ENCODE data around the gene ARL5A. TPM values are rescaled to one million over a fixed set of nuclear protein-coding genes. Genes with fewer than 3 reads are reported as not detected.

Gene ARL5A
- total RNA-seq, 2 experiments from 2014 or later, result 78.1 to 91.4 TPM

- no peaks in the 10 kb centered on the region for H4K20me1 ChIP-seq (ENCODE audit: insufficient read depth, low read length)
- intact Hi-C loops (cut with micrococcal nuclease; ENCODE audit: unreplicated experiment), result no loop called here
- H3K79me2 ChIP-seq (ENCODE audit: insufficient read depth, low read depth, low read length), result no peaks in the 10 kb centered on the region
- no peak overlapping the region for H3K4me3 ChIP-seq (ENCODE audit: low read depth, low read length, poor library complexity, severe bottlenecking)
- no TSS peak for BruUV-seq (replicated peaks)
- H3K9me3 ChIP-seq (ENCODE audit: low read length), result no peaks in the 10 kb centered on the region
- no peak for DNase-seq (ENCODE audit: low spot score)
- H3K4me1 ChIP-seq (ENCODE audit: insufficient read depth, low read length, poor library complexity, severe bottlenecking), result peaks cover 35% of the 10 kb centered on the region
- TF ChIP-seq EZH2phosphoT487 (IDR thresholded peaks at IDR 0.05; ENCODE audit: borderline replicate concordance, low read depth, low read length), result no peak
- TF ChIP-seq CTCF (conservative IDR thresholded peaks at IDR 0.05; ENCODE audit: low read length), result no peak
- peak overlapping the region; percentile 72 for H2AFZ ChIP-seq (ENCODE audit: low read length)
- peak overlapping the region; percentile 52 for H3K27ac ChIP-seq (ENCODE audit: low read depth, low read length, poor library complexity, severe bottlenecking)
- peaks cover 3% of the 10 kb centered on the region; the same call in 1 of the 2 replicates for H3K36me3 ChIP-seq (ENCODE audit: insufficient read depth, low read length)
- H3K4me2 ChIP-seq (ENCODE audit: low read length), result peak overlapping the region; percentile 48; the same call in 1 of the 2 replicates
- H3K9me2 ChIP-seq (ENCODE audit: insufficient read depth, low read length), result no peaks in the 10 kb centered on the region
- ChIA-PET POLR2A (interaction anchor here (0.6 to 1.6 kb wide), 3 partner anchors 13 to 39 kb away, joined by 4 read pairs; no protein-coding TSS in a partner anchor), CTCF (ENCODE audit: unreplicated experiment) (interaction anchor here (0.6 kb wide), 1 partner anchor 285 kb away, joined by 3 read pairs; no protein-coding TSS in a partner anchor)
Observed at GRCh38 chr2:151765760-151766410, 62.3 kb downstream of the ARL5A start.

GRCh38 chr2:151762694-151763093 is 65.5 kb downstream of the ARL5A start:
- Histone ChIP-seq H3K4me3 (ENCODE audit: low read depth, low read length, poor library complexity, severe bottlenecking) (no peak overlapping the region), H3K4me2 (ENCODE audit: low read length) (no peak overlapping the region), H2AFZ (ENCODE audit: low read length) (no peak overlapping the region), H4K20me1 (ENCODE audit: insufficient read depth, low read length) (no peaks in the 10 kb centered on the region), H3K27ac (ENCODE audit: low read depth, low read length, poor library complexity, severe bottlenecking) (no peak overlapping the region), H3K9me3 (ENCODE audit: low read length) (no peaks in the 10 kb centered on the region), H3K9me2 (ENCODE audit: insufficient read depth, low read length) (no peaks in the 10 kb centered on the region), H3K36me3 (ENCODE audit: insufficient read depth, low read length) (no peaks in the 10 kb centered on the region), H3K79me2 (ENCODE audit: insufficient read depth, low read depth, low read length) (no peaks in the 10 kb centered on the region), H3K4me1 (ENCODE audit: insufficient read depth, low read length, poor library complexity, severe bottlenecking) (peaks cover 22% of the 10 kb centered on the region)
- TF ChIP-seq CTCF (conservative IDR thresholded peaks at IDR 0.05; ENCODE audit: low read length), result no peak
- no peak for TF ChIP-seq EZH2phosphoT487 (IDR thresholded peaks at IDR 0.05; ENCODE audit: borderline replicate concordance, low read depth, low read length)
- POLR2A ChIA-PET, result interaction anchor here (1.7 kb wide), 1 partner anchor 8 kb away, joined by 3 read pairs; no protein-coding TSS in a partner anchor
- DNase-seq (ENCODE audit: low spot score), result no peak
- CTCF ChIA-PET (ENCODE audit: unreplicated experiment), result no interaction called here
- no TSS peak for BruUV-seq (replicated peaks)
- intact Hi-C loops (cut with micrococcal nuclease; ENCODE audit: unreplicated experiment), result no loop called here

- Histone ChIP-seq H3K4me2 (ENCODE audit: low read length) (no peak overlapping the region), H3K4me1 (ENCODE audit: insufficient read depth, low read length, poor library complexity, severe bottlenecking) (peaks cover 12% of the 10 kb centered on the region), H3K36me3 (ENCODE audit: insufficient read depth, low read length) (no peaks in the 10 kb centered on the region), H2AFZ (ENCODE audit: low read length) (no peak overlapping the region), H3K4me3 (ENCODE audit: low read depth, low read length, poor library complexity, severe bottlenecking) (no peak overlapping the region), H4K20me1 (ENCODE audit: insufficient read depth, low read length) (no peaks in the 10 kb centered on the region), H3K9me3 (ENCODE audit: low read length) (no peaks in the 10 kb centered on the region), H3K79me2 (ENCODE audit: insufficient read depth, low read depth, low read length) (no peaks in the 10 kb centered on the region), H3K27ac (ENCODE audit: low read depth, low read length, poor library complexity, severe bottlenecking) (no peak overlapping the region), H3K9me2 (ENCODE audit: insufficient read depth, low read length) (no peaks in the 10 kb centered on the region)
- POLR2A ChIA-PET, result interaction anchor here (1.7 kb wide), 1 partner anchor 9 kb away, joined by 3 read pairs; no protein-coding TSS in a partner anchor
- CTCF ChIA-PET (ENCODE audit: unreplicated experiment), result no interaction called here
- no peak for TF ChIP-seq EZH2phosphoT487 (IDR thresholded peaks at IDR 0.05; ENCODE audit: borderline replicate concordance, low read depth, low read length)
- TF ChIP-seq CTCF (conservative IDR thresholded peaks at IDR 0.05; ENCODE audit: low read length), result no peak
- BruUV-seq (replicated peaks), result no TSS peak
- DNase-seq (ENCODE audit: low spot score), result no peak
- intact Hi-C loops (cut with micrococcal nuclease; ENCODE audit: unreplicated experiment), result no loop called here
Observed at GRCh38 chr2:151761687-151762086, 66.5 kb downstream of the ARL5A start.
